HG02870 (cell line): ENCODE measurements around the gene TP53BP2.
A peak's percentile ranks its signal among the peaks of the same experiment; 100 is the strongest.

ENCODE experiments used
- ATAC-seq: cut with Tn5 transposase; IDR thresholded peaks from one replicate; pipeline ENCODE4 v1.9.1; 2021; ENCODE audit warnings: mild to moderate bottlenecking, moderate library complexity; ENCODE audit not compliant: unreplicated experiment

Gene TP53BP2

DNA sequence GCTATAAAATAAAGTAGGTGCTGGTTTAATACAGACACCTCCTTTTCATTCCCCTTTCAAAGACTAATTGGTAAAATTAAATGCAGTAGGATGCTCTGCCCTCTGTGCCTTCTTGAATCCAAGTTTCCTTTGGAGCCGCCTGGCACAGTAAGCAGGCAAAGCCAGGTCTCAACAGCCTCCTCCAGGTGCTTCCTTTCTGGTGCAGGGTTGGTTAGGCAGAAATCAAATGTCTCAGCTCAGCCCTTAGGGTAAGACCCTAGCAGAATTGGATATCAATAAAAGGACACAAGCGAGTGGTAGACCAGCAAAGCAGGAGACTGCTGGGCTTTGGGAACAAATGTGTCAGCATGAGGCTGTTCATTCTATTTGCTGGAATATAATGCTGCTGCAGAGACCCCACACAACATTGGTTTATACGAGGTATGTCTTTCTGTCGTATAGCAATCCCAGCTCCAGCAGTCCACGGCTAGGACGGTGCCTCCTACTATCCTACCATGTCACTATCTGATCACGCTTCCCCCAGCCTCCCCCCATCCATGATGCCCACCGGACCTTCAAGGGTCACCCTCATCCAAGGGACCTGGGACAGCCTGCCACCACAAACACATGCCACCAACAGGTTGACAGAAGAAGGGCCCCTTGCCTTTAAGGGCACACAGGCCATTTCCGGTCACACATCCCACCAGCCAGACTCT is 75.0 kb downstream of the TP53BP2 start:
- ATAC-seq: no peak

DNA sequence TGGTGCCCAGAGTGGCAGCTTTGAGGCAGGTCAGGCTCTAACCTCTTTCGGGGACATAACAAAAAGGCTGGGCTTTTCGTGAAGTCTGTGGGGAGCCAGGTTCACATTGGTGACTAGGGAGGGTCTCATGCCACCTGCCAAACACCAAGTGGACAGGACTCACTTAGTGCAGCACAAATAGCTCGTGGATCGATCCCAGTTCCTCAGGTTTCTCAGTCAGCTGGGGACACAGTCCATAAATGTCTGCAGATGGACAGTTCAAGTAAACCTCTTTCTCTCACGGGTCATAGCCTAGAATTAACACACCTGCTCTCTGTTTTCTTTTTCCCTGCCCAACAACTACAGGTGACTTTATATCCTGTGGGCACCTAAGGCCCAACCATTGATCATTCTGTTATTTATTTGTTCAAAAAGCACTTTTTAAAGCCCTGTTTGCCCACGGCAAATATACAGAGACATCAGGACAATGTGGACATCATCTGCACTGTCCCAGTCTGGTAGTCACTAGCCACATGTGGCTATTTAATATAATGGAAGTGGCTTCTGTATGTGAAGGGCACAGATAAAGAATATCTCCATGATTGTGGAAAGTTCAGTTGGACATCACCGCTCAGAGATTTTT is 79.9 kb downstream of the TP53BP2 start:
- no peak for ATAC-seq

DNA sequence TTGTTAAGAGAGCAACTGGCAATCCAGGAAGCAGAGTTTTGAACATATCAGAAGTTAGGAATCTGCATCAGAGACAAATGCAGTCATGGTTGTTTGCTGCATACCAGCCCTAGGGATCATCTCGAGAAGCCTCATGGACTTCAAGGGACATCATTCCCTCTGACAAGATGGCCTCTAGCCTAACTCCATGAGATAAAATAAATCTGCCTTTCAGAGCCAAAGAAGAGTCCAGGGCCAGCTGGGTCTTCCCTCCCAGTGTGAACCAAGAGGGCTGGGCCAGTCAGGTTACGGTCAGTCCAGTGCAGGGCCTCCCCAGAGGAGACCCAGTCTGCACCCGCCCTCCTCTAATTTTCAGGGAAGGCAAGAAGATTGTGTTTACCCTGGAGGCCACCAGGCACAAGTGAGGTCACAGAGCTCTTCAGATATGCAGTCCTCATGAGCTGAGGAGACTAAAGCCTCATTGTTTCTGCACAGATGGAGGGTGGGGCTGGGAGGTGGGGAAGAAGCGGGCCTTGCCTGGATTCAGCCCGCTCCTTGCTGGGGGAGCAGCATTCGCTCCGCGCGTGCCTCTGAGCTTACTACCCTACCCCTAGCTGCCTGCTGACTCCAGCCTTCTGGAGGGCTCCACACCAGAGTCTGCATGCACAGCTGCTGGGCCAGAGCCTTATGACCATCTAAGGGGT is 80.6 kb downstream of the TP53BP2 start:
- ATAC-seq: no peak

DNA sequence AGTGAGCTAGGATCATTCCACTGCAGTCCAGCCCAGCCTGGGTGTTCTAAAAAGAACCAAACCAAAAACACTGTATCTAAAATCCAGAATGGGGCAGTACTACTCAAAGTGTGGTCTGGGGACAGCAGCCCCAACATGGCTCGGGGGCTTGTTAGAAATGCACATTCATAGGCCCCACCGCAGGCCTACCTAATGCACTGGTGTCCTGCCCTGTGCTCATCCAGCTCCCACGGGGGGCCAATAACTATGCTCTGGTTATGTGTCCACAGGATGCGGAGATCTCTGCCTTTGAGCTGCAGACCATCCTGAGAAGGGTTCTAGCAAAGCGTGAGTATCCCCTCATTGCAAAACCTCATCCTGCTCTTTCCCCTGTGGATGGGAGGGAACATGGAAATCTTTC is 81.9 kb downstream of the TP53BP2 start:
- no peak for ATAC-seq

- ATAC-seq: no peak
These were observed 82.5 kb downstream of the TP53BP2 start for GRCh38 chr1:223763251-223763650.

GRCh38 chr1:223761411-223761810 is 84.3 kb downstream of the TP53BP2 start:
- ATAC-seq: no peak

GRCh38 chr1:223760833-223761232 is 84.9 kb downstream of the TP53BP2 start:
- ATAC-seq: no peak

DNA sequence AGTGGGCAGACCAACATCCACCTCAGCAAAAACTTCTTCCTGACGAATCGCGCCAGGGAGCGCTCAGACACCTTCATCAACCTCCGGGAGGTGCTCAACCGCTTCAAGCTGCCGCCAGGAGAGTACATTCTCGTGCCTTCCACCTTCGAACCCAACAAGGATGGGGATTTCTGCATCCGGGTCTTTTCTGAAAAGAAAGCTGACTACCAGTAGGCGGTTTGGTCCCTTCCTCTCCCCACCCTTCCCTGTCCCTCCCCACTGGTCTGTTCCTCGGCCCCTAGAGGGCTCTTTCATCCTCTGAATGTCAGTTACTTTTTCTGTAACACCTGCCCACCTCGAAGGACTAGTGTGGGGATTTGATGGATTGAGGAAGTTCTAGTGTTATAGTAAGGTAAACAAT is 86.5 kb downstream of the TP53BP2 start:
- ATAC-seq: no peak

- no peak for ATAC-seq
These were observed 87.0 kb downstream of the TP53BP2 start for GRCh38 chr1:223758734-223759133.

- no peak for ATAC-seq
These were observed 88.7 kb downstream of the TP53BP2 start for GRCh38 chr1:223756806-223757700.

- no peak for ATAC-seq
These were observed 89.6 kb downstream of the TP53BP2 start for GRCh38 chr1:223755992-223756775.

GRCh38 chr1:223755432-223755792 is 90.3 kb downstream of the TP53BP2 start:
- ATAC-seq: no peak

DNA sequence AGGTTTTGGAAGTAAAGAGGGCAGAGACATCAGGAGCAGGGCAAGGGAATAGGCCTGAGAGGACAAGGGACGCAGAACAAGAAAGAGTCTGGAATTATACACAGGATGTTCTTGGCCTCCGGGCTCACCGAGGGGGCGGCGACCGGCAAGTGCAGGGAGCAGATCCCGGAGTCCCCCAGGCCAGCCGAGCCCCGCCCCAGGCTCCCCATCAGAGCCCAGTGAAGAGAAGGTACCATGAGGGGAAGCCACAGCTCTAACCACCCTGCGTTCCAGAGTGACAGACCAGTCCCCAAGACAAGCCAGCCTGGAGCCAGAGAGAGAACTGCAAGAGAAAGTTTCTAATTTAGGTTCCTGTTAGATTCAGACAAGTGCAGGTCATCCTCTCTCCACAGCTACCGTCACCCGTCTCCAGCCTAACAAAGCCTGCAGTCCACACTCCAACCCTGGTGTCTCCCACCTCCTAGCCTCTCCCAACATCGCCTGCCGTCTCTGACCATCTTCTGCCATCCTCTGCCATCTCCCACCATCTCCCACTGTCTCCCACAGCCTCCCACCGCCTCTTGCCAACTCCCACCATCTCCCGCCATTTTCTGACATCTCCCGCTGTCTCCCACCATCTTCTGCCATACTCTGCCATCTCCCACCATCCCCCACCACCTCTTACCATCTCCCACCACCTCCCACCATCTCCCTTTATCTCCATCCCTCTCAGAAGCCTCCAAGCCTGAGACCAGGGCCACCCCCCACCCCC is 90.9 kb downstream of the TP53BP2 start:
- no peak for ATAC-seq

GRCh38 chr1:223752721-223753515 is 92.8 kb downstream of the TP53BP2 start:
- no peak for ATAC-seq

GRCh38 chr1:223751696-223752095 is 94.1 kb downstream of the TP53BP2 start:
- ATAC-seq: no peak

DNA sequence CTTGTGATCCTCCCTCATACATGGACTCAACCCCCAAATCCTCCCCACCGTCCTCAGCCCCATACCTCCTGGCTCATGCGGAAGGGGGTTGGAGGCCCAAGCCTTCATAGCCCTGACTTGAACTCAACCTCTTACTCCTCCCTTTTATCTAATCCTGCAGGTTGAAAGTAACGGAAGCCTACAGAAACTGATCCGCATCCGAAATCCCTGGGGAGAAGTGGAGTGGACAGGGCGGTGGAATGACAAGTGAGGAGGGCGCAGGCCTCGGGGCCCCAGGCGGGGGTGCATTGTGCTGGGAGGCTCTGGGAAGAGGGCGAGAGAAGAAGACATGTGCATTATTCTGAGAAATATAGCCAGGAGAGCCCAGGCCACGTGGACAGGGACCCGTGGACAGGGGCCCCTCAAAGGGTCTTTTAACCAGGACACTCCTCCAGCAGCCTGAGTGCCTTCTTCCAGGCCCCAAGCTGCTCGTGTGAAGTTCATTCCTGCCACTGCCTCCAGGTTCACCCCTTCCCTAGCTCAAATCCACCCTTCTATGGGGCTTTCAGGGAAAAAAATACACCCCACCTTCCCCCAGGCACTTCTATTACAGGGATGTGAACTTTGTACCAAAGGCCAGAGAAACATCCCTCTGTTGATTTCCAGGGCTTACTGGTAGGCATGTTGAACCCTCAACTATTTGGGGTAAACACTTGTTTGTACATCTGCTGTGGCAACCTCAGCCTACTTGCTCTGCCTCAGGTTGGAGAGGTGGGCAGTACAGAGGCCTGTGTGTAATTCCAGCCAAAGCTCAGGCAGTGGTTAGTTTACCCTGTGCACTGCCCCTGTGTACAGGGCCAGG is 94.8 kb downstream of the TP53BP2 start:
- ATAC-seq: no peak

- ATAC-seq: peak; percentile 45
These were observed 96.7 kb downstream of the TP53BP2 start for GRCh38 chr1:223748773-223749733.
